ENCODE measurements around the gene C2CD5. TPM values are rescaled to one million over a fixed set of nuclear protein-coding genes. Genes with fewer than 3 reads are reported as not detected.

C2CD5 gene
- polyA plus RNA-seq, 4 donors: 15.4 to 63.3 (median 23.4) TPM

Other genes with a start within 250 kb of the C2CD5 start
- gene ST8SIA1, start 209.8 kb downstream of the C2CD5 start, polyA plus RNA-seq: 1 to 10 TPM in 2 of 4 donors, under 1 TPM in 1, not detected in 1; 0.81 to 1.4 (median 1.4) TPM
- 10 to 100 TPM; 17.8 to 85.3 (median 27.3) TPM for gene ETNK1, start 80.6 kb upstream of the C2CD5 start, polyA plus RNA-seq